MM.1S (cell line): ENCODE measurements around the gene LRIT2.

Experiments used
- DNase-seq: peaks from one replicate; pipeline ENCODE4 v3.0.0-alpha.2; 2015
- H2AFZ ChIP-seq: fragments of 300-600 bp; sonication (generic); 2 replicates; pipeline ENCODE4 v1.6.0; 2016; ENCODE audit warnings: antibody characterized with exemption, low read length
- H3F3A ChIP-seq: fragments of 300-600 bp; sonication (generic); 2 replicates; pipeline ENCODE4 v1.6.1; 2016; ENCODE audit warnings: mild to moderate bottlenecking, antibody characterized with exemption, low read length, moderate library complexity, mixed read lengths; ENCODE audit not compliant: insufficient read depth
- H3K27ac ChIP-seq: fragments of 300-600 bp; sonication (generic); 2 replicates; pipeline ENCODE4 v1.5.1; 2016; ENCODE audit warnings: mild to moderate bottlenecking, low read length
- H3K27me3 ChIP-seq: fragments of 300-600 bp; sonication (generic); replicated peaks from 2 replicates; pipeline ENCODE4 v1.6.0; 2016; ENCODE audit warnings: low read length; ENCODE audit not compliant: insufficient read depth
- H3K36me3 ChIP-seq: fragments of 300-600 bp; sonication (generic); replicated peaks from 2 replicates; pipeline ENCODE4 v1.6.1; 2016; ENCODE audit warnings: mild to moderate bottlenecking, low read length, mixed read lengths; ENCODE audit not compliant: insufficient read depth
- H3K4me1 ChIP-seq: fragments of 300-600 bp; sonication (generic); 2 replicates; pipeline ENCODE4 v1.6.1; 2016; ENCODE audit warnings: low read length, mixed read lengths
- H3K4me2 ChIP-seq: fragments of 300-600 bp; sonication (generic); 2 replicates; pipeline ENCODE4 v1.6.0; 2016; ENCODE audit warnings: low read depth, low read length
- H3K4me3 ChIP-seq: fragments of 300-600 bp; sonication (generic); 2 replicates; pipeline ENCODE4 v1.5.1; 2016; ENCODE audit warnings: low read length, mixed read lengths
- H3K79me2 ChIP-seq: fragments of 300-600 bp; sonication (generic); 2 replicates; pipeline ENCODE4 v1.6.1; 2016; ENCODE audit warnings: mixed run types, low read length, mixed read lengths
- H3K9ac ChIP-seq: fragments of 300-600 bp; sonication (generic); 2 replicates; pipeline ENCODE4 v1.6.1; 2016; ENCODE audit warnings: low read length, mixed read lengths
- H3K9me2 ChIP-seq: fragments of 300-600 bp; sonication (generic); replicated peaks from 2 replicates; pipeline ENCODE4 v1.6.1; 2016; ENCODE audit warnings: mild to moderate bottlenecking, low read length, mixed read lengths; ENCODE audit not compliant: insufficient read depth
- H3K9me3 ChIP-seq: fragments of 300-600 bp; sonication (generic); replicated peaks from 2 replicates; pipeline ENCODE4 v1.6.1; 2016; ENCODE audit warnings: mild to moderate bottlenecking, low read length, mixed read lengths; ENCODE audit not compliant: insufficient read depth
- H4K20me1 ChIP-seq: fragments of 300-600 bp; sonication (generic); 2 replicates; pipeline ENCODE4 v1.6.1; 2016; ENCODE audit warnings: mild to moderate bottlenecking, low read length, moderate library complexity, mixed read lengths; ENCODE audit not compliant: insufficient read depth
- EZH2 ChIP-seq: fragments of 300-600 bp; sonication (generic); optimal IDR thresholded peaks from 2 replicates; pipeline ENCODE3; 2017; ENCODE audit warnings: low read depth, mild to moderate bottlenecking, antibody characterized with exemption, low read length, mixed read lengths
- EZH2phosphoT487 ChIP-seq: fragments of 300-600 bp; sonication (generic); IDR thresholded peaks from 2 replicates; pipeline ENCODE4 v1.6.1; 2018; ENCODE audit warnings: antibody characterized with exemption, low read length
- TF ChIP-seq, protein P1 (sequence below): fragments of 300-600 bp; sonication (generic); IDR thresholded peaks from 2 replicates; pipeline ENCODE4 v1.5.1; 2016; ENCODE audit warnings: antibody characterized with exemption, low read length, mixed read lengths

Gene LRIT2

DNA sequence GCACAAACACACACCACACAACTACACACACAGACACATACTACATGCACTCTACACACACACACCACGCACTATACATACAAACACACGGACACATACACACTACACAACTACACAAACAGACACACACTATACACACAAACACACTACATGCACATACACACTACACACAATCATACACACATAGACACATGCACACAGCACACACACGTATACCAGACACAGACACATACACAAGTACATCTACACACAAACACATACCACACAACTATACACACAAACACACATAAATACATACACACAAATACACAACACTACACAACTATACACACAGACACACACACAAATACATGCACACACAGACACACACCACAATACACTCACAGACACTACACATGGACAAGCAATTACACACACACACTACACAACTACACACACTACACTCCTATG is 47.2 kb downstream of the LRIT2 start:
- Histone ChIP-seq H3K27ac (no peak overlapping the region), H3K27me3 (no peaks in the 10 kb centered on the region), H3F3A (no peaks in the 10 kb centered on the region), H3K36me3 (no peaks in the 10 kb centered on the region), H3K4me2 (no peak overlapping the region), H3K4me1 (peaks cover 6% of the 10 kb centered on the region; the same call in 1 of the 2 replicates), H3K9ac (no peak overlapping the region), H3K9me2 (no peaks in the 10 kb centered on the region), H2AFZ (no peak overlapping the region), H3K79me2 (no peaks in the 10 kb centered on the region), H3K9me3 (no peaks in the 10 kb centered on the region), H4K20me1 (no peaks in the 10 kb centered on the region), H3K4me3 (no peak overlapping the region)
- no peak for DNase-seq
- TF ChIP-seq, protein P1, sequence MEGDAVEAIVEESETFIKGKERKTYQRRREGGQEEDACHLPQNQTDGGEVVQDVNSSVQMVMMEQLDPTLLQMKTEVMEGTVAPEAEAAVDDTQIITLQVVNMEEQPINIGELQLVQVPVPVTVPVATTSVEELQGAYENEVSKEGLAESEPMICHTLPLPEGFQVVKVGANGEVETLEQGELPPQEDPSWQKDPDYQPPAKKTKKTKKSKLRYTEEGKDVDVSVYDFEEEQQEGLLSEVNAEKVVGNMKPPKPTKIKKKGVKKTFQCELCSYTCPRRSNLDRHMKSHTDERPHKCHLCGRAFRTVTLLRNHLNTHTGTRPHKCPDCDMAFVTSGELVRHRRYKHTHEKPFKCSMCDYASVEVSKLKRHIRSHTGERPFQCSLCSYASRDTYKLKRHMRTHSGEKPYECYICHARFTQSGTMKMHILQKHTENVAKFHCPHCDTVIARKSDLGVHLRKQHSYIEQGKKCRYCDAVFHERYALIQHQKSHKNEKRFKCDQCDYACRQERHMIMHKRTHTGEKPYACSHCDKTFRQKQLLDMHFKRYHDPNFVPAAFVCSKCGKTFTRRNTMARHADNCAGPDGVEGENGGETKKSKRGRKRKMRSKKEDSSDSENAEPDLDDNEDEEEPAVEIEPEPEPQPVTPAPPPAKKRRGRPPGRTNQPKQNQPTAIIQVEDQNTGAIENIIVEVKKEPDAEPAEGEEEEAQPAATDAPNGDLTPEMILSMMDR: no peak
- TF ChIP-seq EZH2phosphoT487 (no peak), EZH2 (no peak)

DNA sequence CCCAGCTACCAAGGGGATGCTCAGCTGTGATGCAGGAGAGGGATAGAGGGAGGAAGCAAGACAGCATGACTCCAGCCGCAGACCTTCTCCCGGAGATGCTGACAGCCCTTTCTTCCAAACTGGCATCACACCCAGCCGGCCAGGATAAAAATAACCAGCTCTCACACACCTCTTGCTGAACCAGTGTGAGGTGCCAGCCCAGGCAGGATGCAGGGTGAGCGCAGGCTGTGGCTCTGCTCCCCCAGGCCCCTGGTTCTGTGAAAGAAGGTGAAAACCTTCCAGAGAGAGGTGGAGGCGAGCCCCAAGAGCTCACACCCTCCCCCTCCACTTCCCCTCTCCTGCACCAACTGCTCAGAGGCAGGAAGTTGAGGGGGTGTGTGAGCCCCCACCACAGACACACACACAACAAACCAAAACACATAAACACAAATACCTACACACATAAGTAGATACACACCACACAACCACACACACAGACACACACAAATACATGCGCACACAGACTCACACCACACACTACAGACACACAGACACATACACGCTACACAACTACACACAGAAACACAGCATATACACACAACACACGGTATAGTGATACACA is 47.7 kb downstream of the LRIT2 start:
- H3K79me2 ChIP-seq: no peaks in the 10 kb centered on the region
- H3K4me2 ChIP-seq: no peak overlapping the region
- H3F3A ChIP-seq: no peaks in the 10 kb centered on the region
- no peaks in the 10 kb centered on the region for H4K20me1 ChIP-seq
- no peak overlapping the region for H3K27ac ChIP-seq
- H3K4me3 ChIP-seq: no peak overlapping the region
- no peak overlapping the region for H2AFZ ChIP-seq
- no peak for TF ChIP-seq EZH2phosphoT487
- no peak for TF ChIP-seq EZH2
- TF ChIP-seq, protein P1: no peak
- peaks cover 12% of the 10 kb centered on the region; the same call in 1 of the 2 replicates for H3K4me1 ChIP-seq
- no peaks in the 10 kb centered on the region for H3K36me3 ChIP-seq
- no peaks in the 10 kb centered on the region for H3K9me2 ChIP-seq
- H3K9ac ChIP-seq: no peak overlapping the region
- no peaks in the 10 kb centered on the region for H3K27me3 ChIP-seq
- no peak for DNase-seq
- no peaks in the 10 kb centered on the region for H3K9me3 ChIP-seq

DNA sequence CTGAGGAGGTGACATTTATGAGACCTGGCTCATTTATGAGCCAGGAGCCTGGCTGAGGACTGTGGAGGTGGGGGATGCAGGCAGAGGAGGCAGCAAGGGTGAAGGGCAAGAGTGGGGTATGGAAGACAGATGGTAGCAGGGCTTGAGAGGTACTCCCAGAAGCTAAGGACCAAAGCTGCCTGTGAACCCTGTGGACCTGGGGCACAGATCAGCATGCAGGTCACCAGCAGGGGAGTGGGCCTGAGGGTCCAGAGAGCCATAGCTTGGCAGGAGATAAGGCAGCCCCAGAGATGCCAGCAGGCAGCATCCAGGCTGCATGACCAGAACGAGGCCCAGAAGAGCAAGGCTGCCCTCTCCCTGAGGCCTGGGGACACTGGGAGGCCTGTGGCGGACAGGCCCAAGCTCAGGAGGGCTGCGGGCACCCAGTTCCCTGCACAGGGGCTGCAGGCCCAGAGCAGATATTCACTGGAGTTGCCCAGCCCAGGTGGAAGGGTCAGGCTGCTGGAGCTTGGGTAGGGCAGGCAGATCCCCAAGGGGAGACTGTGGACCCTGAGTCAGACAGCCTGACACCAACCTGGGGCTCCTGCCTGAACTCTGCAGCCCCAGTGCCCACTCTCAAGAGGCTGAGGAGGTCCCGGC is 48.4 kb downstream of the LRIT2 start:
- TF ChIP-seq EZH2phosphoT487: no peak
- no peak for TF ChIP-seq EZH2
- TF ChIP-seq, protein P1: no peak
- DNase-seq: no peak

More for the DNA sequence above, 48.4 kb downstream of the LRIT2 start:
- Histone ChIP-seq H3K9me3 (no peaks in the 10 kb centered on the region), H2AFZ (no peak overlapping the region), H3K27me3 (no peaks in the 10 kb centered on the region), H3K9ac (no peak overlapping the region), H3K79me2 (no peaks in the 10 kb centered on the region), H3K4me3 (no peak overlapping the region), H3F3A (no peaks in the 10 kb centered on the region), H3K4me2 (no peak overlapping the region), H4K20me1 (no peaks in the 10 kb centered on the region), H3K4me1 (peaks cover 16% of the 10 kb centered on the region; the same call in 1 of the 2 replicates), H3K27ac (no peak overlapping the region), H3K9me2 (no peaks in the 10 kb centered on the region), H3K36me3 (no peaks in the 10 kb centered on the region)
